ENCODE results near the gene C3orf22.

GRCh38 chr3:126538966-126539365 is 19.8 kb downstream of the C3orf22 start:
- no peak for TF ChIP-seq GATA2 (IDR thresholded peaks at IDR 0.05; ENCODE audit: low read depth, low read length)
- no peak for TF ChIP-seq GATA3 (IDR thresholded peaks at IDR 0.05; ENCODE audit: low read depth, low read length)
